Brain microvascular endothelial cell (primary cell): Measurements from ENCODE around the gene SLF2.

Experiments used
- DNase-seq: peaks from one replicate; pipeline ENCODE4 v3.0.0-alpha.2; 2020
- H3K27ac ChIP-seq: fragments of 250-450 bp; sonication (Bioruptor Pico); 2 replicates; pipeline ENCODE4 v1.5.1; 2020; ENCODE audit warnings: mild to moderate bottlenecking, moderate library complexity
- H3K27me3 ChIP-seq: fragments of 250-450 bp; sonication (Bioruptor Pico); replicated peaks from 2 replicates; pipeline ENCODE4 v1.5.1; 2020; ENCODE audit warnings: mild to moderate bottlenecking
- H3K36me3 ChIP-seq: fragments of 250-450 bp; sonication (Bioruptor Pico); replicated peaks from 2 replicates; pipeline ENCODE4 v1.5.1; 2020; ENCODE audit warnings: mild to moderate bottlenecking
- H3K4me3 ChIP-seq: 2 replicates; pipeline ENCODE4 v1.5.1; 2011; ENCODE audit warnings: low read depth, mild to moderate bottlenecking, control low read depth, low read length, moderate library complexity
- CTCF ChIP-seq: IDR thresholded peaks from 2 replicates; pipeline ENCODE4 v1.5.1; 2011; ENCODE audit warnings: low read depth, mild to moderate bottlenecking, moderate library complexity, low read length, control low read depth, inconsistent platforms; ENCODE audit errors: missing control alignments
- in situ Hi-C: cut with HindIII; loops from 2 replicates; pipeline ENCODE4 v1.10.0; 2017; ENCODE audit warnings: low sequenced_read_pairs, low pct_ligation_motif_present

The SLF2 gene

DNA sequence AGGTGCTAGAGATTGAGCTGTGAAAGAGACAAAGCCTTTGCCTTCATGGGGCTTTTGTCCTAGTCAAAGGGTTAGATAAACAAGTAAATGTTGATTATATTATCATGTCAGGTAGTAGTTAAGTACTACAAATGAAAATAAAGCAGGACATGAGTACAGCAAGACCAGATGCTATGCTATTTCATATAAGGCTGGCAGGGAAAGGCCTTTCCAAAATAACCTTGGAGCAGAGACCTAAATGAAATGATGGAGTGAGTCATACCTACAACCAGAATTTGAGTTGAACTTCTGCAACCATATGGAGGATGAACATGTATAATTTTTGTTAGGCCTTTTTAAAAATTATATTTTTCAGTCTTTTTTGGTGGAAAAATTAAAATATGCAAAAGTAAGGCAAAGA, 33.0 kb downstream of the SLF2 start:
- in situ Hi-C loops = no loop called here
- Histone ChIP-seq H3K4me3 (no peak overlapping the region), H3K27me3 (no peaks in the 10 kb centered on the region), H3K36me3 (peaks cover 80% of the 10 kb centered on the region), H3K27ac (no peak overlapping the region)
- no peak for TF ChIP-seq CTCF
- no peak for DNase-seq

DNA sequence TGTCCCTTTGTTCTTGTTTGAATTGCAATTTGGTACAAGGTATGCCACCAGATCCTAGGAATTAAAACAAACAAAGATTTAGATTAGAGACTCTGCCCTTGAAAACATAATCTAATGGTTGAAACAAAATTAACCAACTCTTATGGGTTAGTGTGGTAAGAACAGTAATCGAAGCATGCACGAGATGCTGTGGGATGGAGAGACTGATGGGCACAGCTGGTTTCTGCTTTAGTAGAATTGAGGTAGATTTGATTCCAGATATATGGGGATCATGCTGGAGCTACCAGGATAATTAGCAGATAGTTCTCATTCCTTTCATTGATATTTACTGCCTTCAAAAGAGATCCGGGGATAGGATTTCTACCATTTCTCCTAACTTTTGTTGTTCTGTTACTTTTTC, 36.2 kb downstream of the SLF2 start:
- in situ Hi-C loops = no loop called here
- DNase-seq = no peak
- no peak for TF ChIP-seq CTCF
- no peak overlapping the region for H3K27ac ChIP-seq
- H3K36me3 ChIP-seq = peaks cover 79% of the 10 kb centered on the region
- no peak overlapping the region for H3K4me3 ChIP-seq
- no peaks in the 10 kb centered on the region for H3K27me3 ChIP-seq

DNA sequence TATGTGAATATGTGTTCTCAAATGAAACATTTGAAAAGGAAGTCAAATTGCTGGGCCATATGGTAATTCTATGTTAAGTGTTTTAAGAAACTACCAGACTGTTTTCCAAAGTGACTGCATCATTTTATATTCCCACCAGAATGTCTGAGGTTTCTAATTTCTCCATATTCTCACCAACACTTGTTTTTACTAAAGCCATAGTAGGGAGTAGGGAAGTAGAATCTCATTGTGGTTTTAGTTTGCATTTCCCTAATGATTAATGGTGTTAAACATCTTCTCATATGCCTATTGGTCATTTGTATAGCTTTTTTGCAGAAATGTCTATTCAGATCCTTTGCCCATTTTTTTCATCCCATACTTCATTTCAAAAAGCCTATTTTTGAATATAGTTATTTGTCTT, 47.5 kb downstream of the SLF2 start:
- Histone ChIP-seq H3K27me3 (no peaks in the 10 kb centered on the region), H3K36me3 (peaks cover 42% of the 10 kb centered on the region), H3K4me3 (no peak overlapping the region), H3K27ac (no peak overlapping the region)
- TF ChIP-seq CTCF = no peak
- no peak for DNase-seq
- in situ Hi-C loops = no loop called here

- no peak overlapping the region for H3K27ac ChIP-seq
- peaks cover 40% of the 10 kb centered on the region for H3K36me3 ChIP-seq
- in situ Hi-C loops = no loop called here
- DNase-seq = no peak
- H3K4me3 ChIP-seq = no peak overlapping the region
- TF ChIP-seq CTCF = no peak
- no peaks in the 10 kb centered on the region for H3K27me3 ChIP-seq
Observed at GRCh38 chr10:100962351-100963080, 49.8 kb downstream of the SLF2 start.

DNA sequence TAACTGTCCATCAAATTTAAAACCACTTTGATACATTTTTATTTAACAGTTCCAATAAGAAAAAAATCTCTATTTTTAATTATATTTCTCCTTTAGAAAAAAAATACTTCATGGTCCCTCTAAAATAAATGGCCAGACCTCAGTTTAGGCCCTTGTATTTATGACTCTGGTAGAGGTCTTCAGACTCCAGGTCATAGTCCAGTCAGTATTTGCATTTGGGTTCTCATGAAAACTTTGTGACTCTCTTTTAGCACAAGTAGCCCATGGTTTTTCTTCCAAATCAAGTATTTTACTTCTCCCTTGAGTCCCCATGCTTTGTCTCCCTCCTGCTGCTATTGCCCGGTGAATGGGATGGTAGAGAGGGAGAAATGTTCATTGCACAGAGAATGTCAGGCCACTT, 51.1 kb downstream of the SLF2 start:
- Histone ChIP-seq H3K27me3 (no peaks in the 10 kb centered on the region), H3K36me3 (peaks cover 29% of the 10 kb centered on the region), H3K27ac (no peak overlapping the region), H3K4me3 (no peak overlapping the region)
- DNase-seq = no peak
- in situ Hi-C loops = no loop called here
- no peak for TF ChIP-seq CTCF

DNA sequence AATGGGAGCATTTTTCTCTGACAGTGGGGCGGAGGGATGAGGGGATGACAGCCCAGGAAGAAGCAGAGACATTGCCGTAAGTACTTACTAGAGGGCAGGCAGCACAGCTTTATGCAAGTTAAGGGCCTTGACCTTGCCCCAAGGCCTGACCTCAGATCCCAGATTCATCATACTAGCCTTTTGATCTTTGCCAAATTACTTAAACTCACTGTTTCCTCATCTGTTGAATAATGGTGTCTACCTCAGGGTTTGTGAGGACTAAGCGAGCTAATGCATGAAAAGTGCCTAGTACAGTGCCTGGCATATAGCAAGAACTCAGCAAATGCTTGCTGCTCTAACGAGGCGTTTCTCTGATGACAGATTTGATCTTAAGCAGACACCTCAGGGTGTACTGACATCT, 53.1 kb downstream of the SLF2 start:
- TF ChIP-seq CTCF = no peak
- H3K27ac ChIP-seq = no peak overlapping the region
- H3K27me3 ChIP-seq = no peaks in the 10 kb centered on the region
- H3K4me3 ChIP-seq = no peak overlapping the region
- H3K36me3 ChIP-seq = peaks cover 18% of the 10 kb centered on the region
- no peak for DNase-seq
- in situ Hi-C loops = no loop called here
